ENCODE results near the gene STOML3.
A peak's percentile ranks its signal among the peaks of the same experiment; 100 is the strongest.

Gene STOML3, protein sequence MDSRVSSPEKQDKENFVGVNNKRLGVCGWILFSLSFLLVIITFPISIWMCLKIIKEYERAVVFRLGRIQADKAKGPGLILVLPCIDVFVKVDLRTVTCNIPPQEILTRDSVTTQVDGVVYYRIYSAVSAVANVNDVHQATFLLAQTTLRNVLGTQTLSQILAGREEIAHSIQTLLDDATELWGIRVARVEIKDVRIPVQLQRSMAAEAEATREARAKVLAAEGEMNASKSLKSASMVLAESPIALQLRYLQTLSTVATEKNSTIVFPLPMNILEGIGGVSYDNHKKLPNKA

DNA sequence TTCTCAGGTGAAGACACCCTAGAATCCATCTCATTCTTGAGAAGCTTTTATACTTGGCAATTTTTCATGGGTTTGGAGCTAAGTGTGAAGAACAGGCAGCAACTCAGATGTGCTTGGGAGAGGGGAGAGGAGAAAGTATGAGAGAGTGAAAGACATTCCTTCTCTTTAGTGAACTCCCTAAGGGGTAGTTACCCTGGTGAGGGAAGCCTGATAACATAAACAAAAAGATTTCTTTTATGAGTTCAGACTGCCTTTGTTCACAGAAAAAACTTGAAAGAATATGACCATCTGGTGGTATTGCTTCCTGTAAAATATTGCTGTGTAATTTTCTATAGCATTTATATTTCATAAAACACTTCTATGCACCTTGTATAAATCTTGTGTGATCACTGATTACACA is at the start of gene STOML3:
Gene STOML3, minus strand, starts transcription at position 139 of the 400 bp plus-strand sequence. Its CDS starts 110 bp downstream, at position 29.
- Mint-ChIP-seq H3K9me3 (no peaks in the 10 kb centered on the region), H3K36me3 (ENCODE audit: low read depth) (no peaks in the 10 kb centered on the region), H3K27me3 (no peaks in the 10 kb centered on the region), H3K27ac (no peak within 1 kb of the TSS), H3K4me1 (ENCODE audit: low read depth) (no peaks in the 10 kb centered on the region), H3K4me3 (no peak within 1 kb of the TSS)

DNA sequence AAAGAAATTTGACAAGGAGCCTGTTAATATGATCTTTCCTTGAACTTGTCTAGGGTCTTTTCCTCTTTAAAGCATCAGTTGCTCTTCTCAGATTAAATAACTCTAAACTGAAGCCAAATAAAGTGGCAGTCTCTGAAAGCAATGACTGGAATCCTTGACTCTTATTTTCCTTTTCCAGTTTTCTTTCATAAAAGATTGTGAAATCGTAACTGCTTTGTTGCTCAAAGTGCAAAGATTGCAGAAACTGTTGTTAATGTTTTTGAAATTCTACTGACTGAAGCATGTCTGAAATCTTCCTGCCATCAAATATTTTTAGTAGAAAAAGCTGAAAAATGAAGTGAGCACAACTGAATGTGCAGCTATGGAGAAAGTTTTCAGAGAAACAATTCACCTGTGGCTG is 49.6 kb upstream of the STOML3 start:
- Mint-ChIP-seq H3K4me1 (ENCODE audit: low read depth) (peaks cover 44% of the 10 kb centered on the region), H3K27me3 (no peaks in the 10 kb centered on the region), H3K9me3 (no peaks in the 10 kb centered on the region), H3K4me3 (peak overlapping the region; percentile 100), H3K36me3 (ENCODE audit: low read depth) (peaks cover 35% of the 10 kb centered on the region), H3K27ac (peak overlapping the region; percentile 61)

DNA sequence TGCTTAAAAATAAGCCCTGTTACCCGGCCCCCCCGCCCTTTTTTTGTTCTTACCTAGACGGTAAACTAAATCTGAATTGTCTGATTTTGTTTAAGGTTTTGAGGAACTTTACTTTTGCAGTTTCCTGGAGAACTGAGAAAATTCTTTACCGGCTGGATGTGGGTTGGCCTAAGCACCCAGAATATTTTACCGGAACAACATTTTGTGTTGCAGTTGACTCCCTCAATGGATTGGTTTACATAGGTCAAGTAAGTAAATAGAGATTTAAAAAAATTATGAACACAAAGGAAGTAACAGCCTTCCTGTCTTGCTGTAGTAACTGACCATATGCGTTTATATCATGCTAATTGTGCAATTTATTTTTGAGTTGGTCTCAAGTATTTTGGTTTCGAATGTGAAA is 48.4 kb upstream of the STOML3 start:
- H3K27ac Mint-ChIP-seq, result peak overlapping the region; percentile 99
- peak overlapping the region; percentile 100 for H3K4me3 Mint-ChIP-seq
- H3K9me3 Mint-ChIP-seq, result no peaks in the 10 kb centered on the region
- no peaks in the 10 kb centered on the region for H3K27me3 Mint-ChIP-seq
- peaks cover 31% of the 10 kb centered on the region for H3K36me3 Mint-ChIP-seq (ENCODE audit: low read depth)
- H3K4me1 Mint-ChIP-seq (ENCODE audit: low read depth), result peaks cover 56% of the 10 kb centered on the region

DNA sequence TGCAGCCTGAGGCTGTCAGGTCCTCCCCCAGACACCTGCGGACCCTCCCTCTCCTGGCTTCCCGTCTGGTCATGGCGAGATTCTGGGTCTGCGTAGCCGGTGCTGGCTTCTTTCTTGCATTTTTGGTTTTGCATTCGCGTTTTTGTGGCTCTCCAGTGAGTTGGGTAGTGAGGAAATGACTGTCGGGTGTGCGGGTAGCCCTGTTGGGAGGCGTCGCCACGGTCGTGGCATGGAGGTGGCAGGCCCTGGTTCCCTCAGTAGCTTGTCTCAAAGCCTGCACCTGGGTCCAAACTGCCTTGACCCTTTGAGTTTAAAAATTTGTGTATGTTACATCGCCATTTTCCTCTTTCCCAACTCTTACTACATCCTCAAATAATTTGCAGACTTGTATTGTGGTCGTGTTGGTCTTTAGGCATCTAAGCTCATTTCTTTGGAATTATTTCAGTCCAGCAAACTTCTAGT is 48.0 kb upstream of the STOML3 start:
- Mint-ChIP-seq H3K4me1 (ENCODE audit: low read depth) (peaks cover 60% of the 10 kb centered on the region), H3K36me3 (ENCODE audit: low read depth) (peaks cover 31% of the 10 kb centered on the region), H3K9me3 (no peaks in the 10 kb centered on the region), H3K4me3 (peak overlapping the region; percentile 100), H3K27me3 (no peaks in the 10 kb centered on the region), H3K27ac (peak overlapping the region; percentile 99)

DNA sequence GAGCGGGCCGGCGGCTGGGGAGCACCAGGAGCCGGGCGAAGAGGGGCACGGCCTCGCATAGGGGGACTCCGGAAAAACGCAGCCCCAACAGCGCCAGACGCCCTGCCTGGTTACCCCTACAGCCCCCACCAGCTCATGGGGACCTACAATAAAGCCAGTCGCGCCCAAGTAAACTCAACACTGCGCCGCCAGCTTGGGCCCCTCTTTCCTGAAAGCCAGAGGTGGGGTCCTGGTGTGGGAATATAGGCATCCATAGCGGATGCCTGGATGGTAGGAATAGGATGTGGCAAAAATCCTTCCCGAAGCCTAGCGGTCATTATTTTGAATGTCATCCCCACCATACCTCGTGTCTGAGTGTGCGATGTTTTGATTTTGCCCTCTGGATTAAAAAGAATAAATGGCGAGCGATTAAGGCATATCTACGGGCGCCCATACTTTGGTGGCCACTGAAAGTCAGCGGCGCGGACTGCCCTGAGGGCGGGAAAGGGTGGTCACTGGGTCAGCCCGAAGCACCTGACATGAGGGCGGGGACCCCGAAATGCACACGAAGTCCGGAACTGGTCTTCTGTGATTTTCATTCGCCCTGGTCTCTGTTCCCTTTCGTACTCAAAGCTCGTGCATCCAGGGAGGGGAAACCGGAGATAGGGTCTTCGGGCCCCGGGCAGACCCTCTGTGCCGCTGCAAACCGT is 47.4 kb upstream of the STOML3 start, which contains the start of the genes NHLRC3 and PROSER1:
Gene NHLRC3, plus strand, starts transcription at position 577 of the 689 bp plus-strand sequence. CDS start 184 bp downstream, outside the sequence.
Gene PROSER1, minus strand, starts transcription at position 210 of the 689 bp plus-strand sequence. CDS start 847 bp downstream, outside the sequence.
- Mint-ChIP-seq H3K9me3 (no peaks in the 10 kb centered on the region), H3K4me3 (peak within 1 kb of the TSS; percentile 100), H3K4me1 (ENCODE audit: low read depth) (peaks cover 65% of the 10 kb centered on the region), H3K27me3 (no peaks in the 10 kb centered on the region), H3K36me3 (ENCODE audit: low read depth) (peaks cover 33% of the 10 kb centered on the region), H3K27ac (peak within 1 kb of the TSS; percentile 99)

DNA sequence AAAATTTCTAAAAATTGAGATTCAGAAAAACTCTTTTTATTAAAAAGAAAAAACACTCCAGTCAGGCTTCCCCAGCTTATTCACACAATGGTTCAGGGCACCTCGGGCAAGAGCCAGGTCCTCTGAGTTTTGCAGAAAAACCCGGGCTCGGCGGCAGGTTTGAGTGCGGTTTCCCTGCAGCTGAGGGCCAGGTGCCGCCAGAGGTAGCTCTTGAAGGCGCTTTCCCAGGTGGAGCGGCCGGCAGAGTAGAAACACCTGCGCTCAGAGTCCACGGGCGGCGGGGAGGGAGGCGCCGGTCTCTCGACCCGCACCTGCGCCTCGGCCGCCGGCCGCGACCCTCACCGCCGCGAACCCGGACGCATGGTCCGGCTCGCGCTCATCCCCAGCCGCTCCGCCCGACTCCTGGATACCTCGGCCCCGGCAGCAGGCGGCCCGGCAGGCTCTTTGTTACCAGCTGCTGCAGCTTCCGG is 46.8 kb upstream of the STOML3 start:
- H3K4me1 Mint-ChIP-seq (ENCODE audit: low read depth), result peaks cover 60% of the 10 kb centered on the region
- H3K27ac Mint-ChIP-seq, result peak overlapping the region; percentile 71
- peaks cover 27% of the 10 kb centered on the region for H3K36me3 Mint-ChIP-seq (ENCODE audit: low read depth)
- no peaks in the 10 kb centered on the region for H3K9me3 Mint-ChIP-seq
- H3K27me3 Mint-ChIP-seq, result no peaks in the 10 kb centered on the region
- H3K4me3 Mint-ChIP-seq, result peak overlapping the region; percentile 100

DNA sequence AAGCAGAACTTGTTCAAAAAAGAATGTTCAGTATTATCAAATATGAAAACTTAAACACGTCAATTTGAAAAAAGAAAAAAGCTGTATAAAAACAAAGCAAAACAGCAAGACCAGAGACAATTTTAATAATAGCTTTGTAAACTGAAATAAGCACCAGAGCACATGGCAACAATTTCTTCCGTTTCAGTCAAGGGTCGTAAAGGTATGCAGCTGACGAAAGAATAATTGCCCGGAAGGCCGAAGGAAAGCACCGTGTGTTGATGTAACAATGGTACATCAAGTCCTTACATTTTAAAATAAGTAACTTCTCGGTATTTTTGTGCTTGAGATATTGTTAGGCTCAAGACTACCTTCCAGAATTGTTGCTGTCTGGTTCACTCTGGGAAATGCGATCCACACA is 45.6 kb upstream of the STOML3 start:
- Mint-ChIP-seq H3K27ac (peak overlapping the region; percentile 71), H3K4me3 (peak overlapping the region; percentile 100), H3K4me1 (ENCODE audit: low read depth) (peaks cover 65% of the 10 kb centered on the region), H3K27me3 (no peaks in the 10 kb centered on the region), H3K36me3 (ENCODE audit: low read depth) (peaks cover 36% of the 10 kb centered on the region), H3K9me3 (no peaks in the 10 kb centered on the region)

DNA sequence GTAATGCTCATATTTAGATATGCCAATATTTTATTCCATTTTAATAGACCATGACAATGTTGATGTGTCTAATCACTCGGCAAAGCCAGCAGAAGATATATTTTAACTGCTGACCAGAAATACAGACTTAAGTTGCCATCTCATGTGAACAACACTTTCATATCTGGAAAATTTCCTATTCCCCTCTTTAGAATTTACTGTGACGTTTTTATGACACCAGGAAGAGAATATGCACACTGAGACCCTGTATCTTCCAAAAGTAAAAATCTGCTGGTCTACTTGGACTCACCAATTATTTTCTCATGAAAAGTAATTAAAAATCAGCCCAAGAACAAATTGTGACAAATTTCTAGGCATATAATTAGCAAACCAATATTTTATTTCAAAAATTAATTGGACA is 45.2 kb upstream of the STOML3 start:
- H3K4me3 Mint-ChIP-seq, result peak overlapping the region; percentile 100

DNA sequence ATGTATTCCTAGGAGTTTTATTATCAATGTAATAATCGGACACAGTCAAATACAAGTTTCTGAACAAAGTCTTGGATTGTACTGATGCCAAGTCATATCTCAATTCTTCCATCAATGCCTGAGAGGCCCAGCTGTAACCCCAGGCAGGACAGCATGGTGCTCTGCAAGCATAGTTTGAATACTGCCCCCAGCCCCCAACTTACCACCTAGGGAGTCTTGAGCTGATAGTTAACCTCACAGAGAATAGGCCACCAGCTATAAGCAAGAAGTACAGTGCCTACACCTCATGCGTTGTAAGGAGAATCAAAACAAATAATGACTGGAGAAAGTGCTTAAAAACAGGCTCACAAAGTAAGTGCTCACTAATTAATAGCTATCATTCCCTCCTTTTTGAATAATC is 44.6 kb upstream of the STOML3 start:
- peak overlapping the region; percentile 100 for H3K4me3 Mint-ChIP-seq
- peak overlapping the region; percentile 71 for H3K27ac Mint-ChIP-seq
- peaks cover 28% of the 10 kb centered on the region for H3K36me3 Mint-ChIP-seq (ENCODE audit: low read depth)
- H3K27me3 Mint-ChIP-seq, result no peaks in the 10 kb centered on the region
- H3K9me3 Mint-ChIP-seq, result no peaks in the 10 kb centered on the region
- peaks cover 56% of the 10 kb centered on the region for H3K4me1 Mint-ChIP-seq (ENCODE audit: low read depth)

More for the DNA sequence above, 45.2 kb upstream of the STOML3 start:
- Mint-ChIP-seq H3K9me3 (no peaks in the 10 kb centered on the region), H3K4me1 (ENCODE audit: low read depth) (peaks cover 62% of the 10 kb centered on the region), H3K36me3 (ENCODE audit: low read depth) (peaks cover 34% of the 10 kb centered on the region), H3K27me3 (no peaks in the 10 kb centered on the region), H3K27ac (peak overlapping the region; percentile 71)

DNA sequence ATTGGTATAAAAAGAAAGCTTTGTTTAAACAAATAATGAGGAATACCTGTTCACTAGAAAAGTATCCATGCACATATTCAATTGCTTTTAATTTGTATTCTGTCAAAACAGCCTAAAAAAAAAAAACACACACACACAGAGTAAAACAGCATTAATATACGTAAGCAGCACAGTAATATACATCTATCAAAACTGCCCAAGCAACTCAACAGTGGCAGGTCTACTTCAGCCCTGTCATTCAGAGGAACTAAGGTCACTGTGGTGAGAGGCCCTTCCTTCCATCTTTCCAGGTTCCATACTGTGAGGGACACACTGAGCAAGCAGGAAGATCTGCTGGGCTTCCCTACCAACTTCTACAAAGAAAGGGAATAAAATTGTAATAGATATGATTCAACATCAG is 43.5 kb upstream of the STOML3 start:
- peak overlapping the region; percentile 100 for H3K4me3 Mint-ChIP-seq
- peaks cover 45% of the 10 kb centered on the region for H3K4me1 Mint-ChIP-seq (ENCODE audit: low read depth)
- no peaks in the 10 kb centered on the region for H3K27me3 Mint-ChIP-seq

DNA sequence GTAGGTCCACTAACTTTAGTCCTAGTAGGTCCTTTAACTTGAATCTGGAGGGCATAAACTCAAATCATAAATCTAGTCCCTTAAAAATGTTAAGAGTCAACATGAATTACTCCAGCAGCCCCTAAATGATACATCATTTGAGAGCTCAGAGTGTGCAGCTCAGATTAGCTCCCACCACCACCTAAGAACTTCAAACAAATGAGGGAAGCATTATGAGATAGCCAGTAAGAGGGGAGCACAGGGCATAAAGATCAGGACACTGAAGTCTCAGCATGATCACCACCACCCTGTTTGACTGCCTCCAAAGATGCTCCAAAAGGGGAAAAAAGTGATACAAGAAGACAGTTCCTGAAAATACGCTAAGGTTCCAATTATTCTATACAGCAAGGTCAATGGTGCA is 41.5 kb upstream of the STOML3 start:
- Mint-ChIP-seq H3K27ac (no peak overlapping the region), H3K4me1 (ENCODE audit: low read depth) (peaks cover 40% of the 10 kb centered on the region), H3K9me3 (no peaks in the 10 kb centered on the region), H3K27me3 (no peaks in the 10 kb centered on the region), H3K4me3 (no peak overlapping the region), H3K36me3 (ENCODE audit: low read depth) (peaks cover 50% of the 10 kb centered on the region)

More for the DNA sequence above, 43.5 kb upstream of the STOML3 start:
- Mint-ChIP-seq H3K9me3 (no peaks in the 10 kb centered on the region), H3K27ac (peak overlapping the region; percentile 8), H3K36me3 (ENCODE audit: low read depth) (peaks cover 34% of the 10 kb centered on the region)

DNA sequence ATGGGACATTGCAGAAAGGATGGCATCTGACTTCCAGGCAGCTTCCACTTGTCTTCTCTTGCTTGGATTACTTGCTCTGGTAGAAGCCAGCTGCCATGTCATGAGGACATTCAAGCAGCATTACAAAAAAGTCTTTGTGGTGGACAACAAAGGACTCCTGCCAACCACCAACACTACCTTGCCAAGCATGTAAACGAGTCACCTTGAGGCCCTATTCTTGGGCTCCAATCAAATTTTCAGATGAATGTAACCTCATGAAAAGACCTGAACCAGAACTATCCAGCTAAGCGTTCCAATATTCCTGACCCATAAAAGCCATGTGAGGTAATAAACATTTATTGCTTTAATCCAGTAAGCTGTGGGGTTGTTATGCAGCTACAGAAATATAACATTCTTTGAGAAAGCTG is 34.8 kb upstream of the STOML3 start:
- Mint-ChIP-seq H3K9me3 (no peaks in the 10 kb centered on the region), H3K27me3 (no peaks in the 10 kb centered on the region), H3K4me1 (ENCODE audit: low read depth) (no peaks in the 10 kb centered on the region), H3K27ac (no peak overlapping the region), H3K36me3 (ENCODE audit: low read depth) (peaks cover 81% of the 10 kb centered on the region), H3K4me3 (no peak overlapping the region)

DNA sequence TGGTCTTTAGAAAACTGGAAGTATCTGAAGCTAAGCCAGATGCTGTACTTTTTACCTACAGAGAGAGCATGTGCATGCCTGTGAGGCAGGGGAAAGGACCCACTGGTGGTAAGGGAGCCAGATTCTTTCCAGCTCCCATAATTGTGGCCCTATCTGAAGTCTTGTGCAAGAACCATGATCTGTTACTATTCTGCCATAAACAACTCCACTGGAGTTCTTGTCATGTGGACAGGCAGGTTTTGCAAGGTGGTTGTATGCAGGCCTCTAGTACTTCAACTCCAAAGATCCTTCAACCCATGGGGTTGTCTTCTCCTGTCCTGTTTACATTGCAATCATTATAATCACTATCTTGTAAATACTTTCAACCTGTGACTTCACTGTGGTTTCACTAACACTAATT is 33.1 kb upstream of the STOML3 start:
- Mint-ChIP-seq H3K27ac (no peak overlapping the region), H3K4me3 (no peak overlapping the region), H3K36me3 (ENCODE audit: low read depth) (peaks cover 83% of the 10 kb centered on the region), H3K27me3 (no peaks in the 10 kb centered on the region), H3K9me3 (no peaks in the 10 kb centered on the region), H3K4me1 (ENCODE audit: low read depth) (no peaks in the 10 kb centered on the region)

DNA sequence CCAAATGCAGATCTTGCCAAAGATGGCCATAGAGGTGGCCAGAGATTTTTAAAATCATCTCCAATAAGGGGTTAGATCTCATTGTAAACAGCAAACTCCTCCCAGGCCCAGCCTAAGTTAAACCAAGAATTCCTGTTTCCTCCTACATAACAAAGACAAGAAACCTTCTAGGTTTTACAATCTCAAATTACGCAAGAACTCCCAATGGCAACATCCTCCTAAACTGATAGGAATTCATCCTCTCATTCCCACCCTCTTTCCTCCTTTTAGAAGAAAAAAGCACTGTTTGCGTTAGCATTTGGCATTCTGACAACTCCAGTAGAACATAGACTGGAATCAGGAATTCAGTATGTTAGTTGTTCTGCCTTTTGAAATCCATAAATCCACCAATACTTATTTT is 32.7 kb upstream of the STOML3 start:
- no peaks in the 10 kb centered on the region for H3K27me3 Mint-ChIP-seq
- H3K9me3 Mint-ChIP-seq, result no peaks in the 10 kb centered on the region
- peaks cover 86% of the 10 kb centered on the region for H3K36me3 Mint-ChIP-seq (ENCODE audit: low read depth)
- no peak overlapping the region for H3K27ac Mint-ChIP-seq
- no peaks in the 10 kb centered on the region for H3K4me1 Mint-ChIP-seq (ENCODE audit: low read depth)
- H3K4me3 Mint-ChIP-seq, result no peak overlapping the region

DNA sequence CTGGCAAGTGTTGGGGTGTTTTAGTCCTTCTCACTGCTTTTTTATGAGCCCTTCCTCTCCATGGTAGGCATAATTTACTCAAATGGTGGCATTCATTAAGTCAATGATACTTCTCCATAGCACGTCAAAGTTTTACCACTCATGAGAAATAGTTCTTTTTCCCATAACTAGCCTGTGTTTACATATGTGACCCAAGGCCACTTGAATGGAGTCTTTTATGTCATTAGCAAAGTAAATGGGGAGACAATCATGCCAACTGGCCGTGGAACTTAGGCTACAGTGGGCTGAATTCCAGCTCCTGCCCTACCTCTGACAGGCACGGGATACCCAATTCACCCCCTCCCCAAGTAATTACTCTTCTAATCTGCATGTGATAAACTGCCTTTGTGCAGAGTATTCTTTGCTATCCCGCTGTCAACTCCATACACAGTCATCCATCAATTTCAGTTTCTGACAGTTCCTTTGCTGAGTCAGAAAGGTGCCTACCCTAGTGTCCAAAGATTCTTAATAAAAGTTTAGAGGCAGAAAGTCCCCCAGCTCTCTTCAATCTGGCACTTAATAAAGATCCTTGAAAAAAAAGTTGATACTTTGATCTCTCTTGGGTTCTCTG is 30.3 kb upstream of the STOML3 start:
- Mint-ChIP-seq H3K36me3 (ENCODE audit: low read depth) (peaks cover 81% of the 10 kb centered on the region), H3K27ac (no peak overlapping the region)

More for the DNA sequence above, 30.3 kb upstream of the STOML3 start:
- Mint-ChIP-seq H3K4me3 (no peak overlapping the region), H3K4me1 (ENCODE audit: low read depth) (peaks cover 9% of the 10 kb centered on the region), H3K27me3 (no peaks in the 10 kb centered on the region), H3K9me3 (no peaks in the 10 kb centered on the region)

Measured in stimulated activated naive CD8-positive, alpha-beta T cell treated with anti-CD3 and anti-CD28 coated beads, Interleukin-15, Interleukin-2, amounts not matched to agents 100 ng/mL and 50 ng/mL, for 24 hours (primary cell).